Smooth muscle cell (in vitro differentiated cells): ENCODE measurements around the gene POLD4. TPM values are rescaled to one million over a fixed set of nuclear protein-coding genes. Genes with fewer than 3 reads are reported as not detected.

Source experiments
- DNase-seq: peaks from one replicate; lab custom pipeline; 2025; ENCODE audit not compliant: unreplicated experiment; lab: John Stamatoyannopoulos, UW
- H2AFZ ChIP-seq: fragments of 200-600 bp; sonication (generic); 2 replicates; pipeline ENCODE4 v1.6.0; 2016; ENCODE audit warnings: antibody characterized with exemption, low read depth, mild to moderate bottlenecking
- H3F3A ChIP-seq: fragments of 200-600 bp; sonication (generic); 2 replicates; pipeline ENCODE4 v1.6.0; 2017; ENCODE audit warnings: antibody characterized with exemption, low read depth
- H3K27ac ChIP-seq: fragments of 200-600 bp; sonication (generic); 2 replicates; pipeline ENCODE4 v1.5.1; 2016; ENCODE audit warnings: low read depth, mild to moderate bottlenecking
- H3K27me3 ChIP-seq: fragments of 200-600 bp; sonication (generic); 2 replicates; pipeline ENCODE4 v1.6.1; 2016; ENCODE audit warnings: low read depth, mild to moderate bottlenecking
- H3K36me3 ChIP-seq: fragments of 200-600 bp; sonication (generic); 2 replicates; pipeline ENCODE4 v1.5.1; 2016; ENCODE audit warnings: low read depth
- H3K4me1 ChIP-seq: fragments of 200-600 bp; sonication (generic); 2 replicates; pipeline ENCODE4 v1.5.1; 2016; ENCODE audit warnings: low read depth
- H3K4me2 ChIP-seq: fragments of 200-600 bp; sonication (generic); 2 replicates; pipeline ENCODE4 v1.6.0; 2016; ENCODE audit warnings: mild to moderate bottlenecking
- H3K4me3 ChIP-seq: fragments of 200-600 bp; sonication (generic); 2 replicates; pipeline ENCODE4 v1.5.1; 2016; ENCODE audit warnings: mild to moderate bottlenecking
- H3K79me2 ChIP-seq: fragments of 200-600 bp; sonication (generic); 2 replicates; pipeline ENCODE4 v1.6.0; 2016; ENCODE audit warnings: low read depth, mild to moderate bottlenecking
- H3K9ac ChIP-seq: fragments of 200-600 bp; sonication (generic); 2 replicates; pipeline ENCODE4 v1.6.0; 2016; ENCODE audit warnings: low read depth
- H3K9me3 ChIP-seq: fragments of 200-600 bp; sonication (generic); replicated peaks from 2 replicates; pipeline ENCODE4 v1.5.1; 2016; ENCODE audit warnings: low read depth
- H4K20me1 ChIP-seq: fragments of 200-600 bp; sonication (generic); 2 replicates; pipeline ENCODE4 v1.6.0; 2016; ENCODE audit warnings: low read depth
- CTCF ChIP-seq: fragments of 200-600 bp; sonication (generic); IDR thresholded peaks from 2 replicates; pipeline ENCODE4 v1.5.1; 2017; ENCODE audit warnings: borderline replicate concordance, mild to moderate bottlenecking, antibody characterized with exemption; ENCODE audit not compliant: insufficient read depth, poor library complexity, severe bottlenecking
- WGBS: methylation state at CpG from one replicate; pipeline ENCODE4 v1.1.7; 2016; ENCODE audit warnings: low lambda C conversion rate; 5-methylcytosine and 5-hydroxymethylcytosine counted together
- polyA plus RNA-seq: library from polyadenylated mRNA; unstranded; fragments of >200 nt; fragmentation: Nextera tagmentation; extraction: Ambion mirVana; gene quantifications from 2 replicates; pipeline ENCODE4 v1.2.1, GENCODE V29; 2016
- total RNA-seq: library from RNA; depleted of rRNA; stranded (reverse); fragments of >200 nt; gene quantifications from 2 replicates; pipeline ENCODE4 v1.2.3, GENCODE V29; 2014

POLD4 gene
- total and polyA plus RNA-seq, 2 experiments from 2014 or later: 61.4 to 113 TPM

GRCh38 chr11:67349457-67349856, 3.9 kb downstream of the POLD4 start:
- Histone ChIP-seq H3K4me1 (peaks cover 14% of the 10 kb centered on the region), H3K79me2 (peaks cover 14% of the 10 kb centered on the region), H3K27me3 (no peaks in the 10 kb centered on the region), H2AFZ (no peak overlapping the region), H3K9me3 (no peaks in the 10 kb centered on the region), H3K27ac (no peak overlapping the region), H4K20me1 (peaks cover 5% of the 10 kb centered on the region), H3K4me2 (no peak overlapping the region), H3K36me3 (no peaks in the 10 kb centered on the region), H3K4me3 (no peak overlapping the region), H3K9ac (no peak overlapping the region), H3F3A (peaks cover 7% of the 10 kb centered on the region)
- 75% methylated on average over 2 of the region's 2 CpGs for WGBS
- no peak for DNase-seq
- no peak for TF ChIP-seq CTCF

GRCh38 chr11:67349036-67349435, 4.3 kb downstream of the POLD4 start:
- Histone ChIP-seq H3K4me3 (no peak overlapping the region), H3K36me3 (no peaks in the 10 kb centered on the region), H3K27me3 (no peaks in the 10 kb centered on the region), H3K4me1 (peaks cover 11% of the 10 kb centered on the region), H3K9me3 (no peaks in the 10 kb centered on the region), H4K20me1 (peaks cover 5% of the 10 kb centered on the region), H3K9ac (no peak overlapping the region), H3K79me2 (peaks cover 14% of the 10 kb centered on the region), H3K4me2 (no peak overlapping the region), H3F3A (peaks cover 4% of the 10 kb centered on the region), H3K27ac (no peak overlapping the region), H2AFZ (no peak overlapping the region)
- 74% methylated on average over 5 of the region's 5 CpGs for WGBS
- no peak for TF ChIP-seq CTCF
- DNase-seq: no peak

- no peak overlapping the region for H2AFZ ChIP-seq
- no peak overlapping the region for H3K9ac ChIP-seq
- H3K4me3 ChIP-seq: no peak overlapping the region
- no peak for TF ChIP-seq CTCF
- H3K27ac ChIP-seq: no peak overlapping the region
- H3K4me2 ChIP-seq: no peak overlapping the region
- DNase-seq: no peak
- peaks cover 14% of the 10 kb centered on the region for H3K79me2 ChIP-seq
- H3K4me1 ChIP-seq: peaks cover 7% of the 10 kb centered on the region
- no peaks in the 10 kb centered on the region for H3K36me3 ChIP-seq
- no peaks in the 10 kb centered on the region for H3K9me3 ChIP-seq
- no peaks in the 10 kb centered on the region for H3K27me3 ChIP-seq
- no peaks in the 10 kb centered on the region for H3F3A ChIP-seq
- peaks cover 5% of the 10 kb centered on the region for H4K20me1 ChIP-seq
- 89% methylated on average over 11 of the region's 11 CpGs for WGBS
Observed at GRCh38 chr11:67347964-67348749, 5.2 kb downstream of the POLD4 start.
